ENCODE data around the gene FLVCR1.

DNA sequence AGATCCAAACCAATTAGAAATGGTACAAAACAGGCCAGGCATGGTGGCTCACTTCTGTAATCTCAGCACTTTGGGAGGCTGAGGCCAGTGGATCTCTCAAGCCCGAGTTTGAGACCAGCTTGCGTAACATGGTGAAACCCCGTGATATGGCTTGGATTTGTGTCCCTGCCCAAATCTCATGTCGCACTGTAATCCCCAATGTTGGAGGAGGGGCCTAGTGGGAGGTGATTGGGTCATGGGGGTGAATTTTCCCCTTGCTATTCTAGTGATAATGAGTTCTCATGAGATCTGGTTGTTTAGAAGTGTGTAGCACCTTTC lies 85.3 kb downstream of the FLVCR1 start:
- TF ChIP-seq, protein P1, sequence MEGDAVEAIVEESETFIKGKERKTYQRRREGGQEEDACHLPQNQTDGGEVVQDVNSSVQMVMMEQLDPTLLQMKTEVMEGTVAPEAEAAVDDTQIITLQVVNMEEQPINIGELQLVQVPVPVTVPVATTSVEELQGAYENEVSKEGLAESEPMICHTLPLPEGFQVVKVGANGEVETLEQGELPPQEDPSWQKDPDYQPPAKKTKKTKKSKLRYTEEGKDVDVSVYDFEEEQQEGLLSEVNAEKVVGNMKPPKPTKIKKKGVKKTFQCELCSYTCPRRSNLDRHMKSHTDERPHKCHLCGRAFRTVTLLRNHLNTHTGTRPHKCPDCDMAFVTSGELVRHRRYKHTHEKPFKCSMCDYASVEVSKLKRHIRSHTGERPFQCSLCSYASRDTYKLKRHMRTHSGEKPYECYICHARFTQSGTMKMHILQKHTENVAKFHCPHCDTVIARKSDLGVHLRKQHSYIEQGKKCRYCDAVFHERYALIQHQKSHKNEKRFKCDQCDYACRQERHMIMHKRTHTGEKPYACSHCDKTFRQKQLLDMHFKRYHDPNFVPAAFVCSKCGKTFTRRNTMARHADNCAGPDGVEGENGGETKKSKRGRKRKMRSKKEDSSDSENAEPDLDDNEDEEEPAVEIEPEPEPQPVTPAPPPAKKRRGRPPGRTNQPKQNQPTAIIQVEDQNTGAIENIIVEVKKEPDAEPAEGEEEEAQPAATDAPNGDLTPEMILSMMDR (IDR thresholded peaks at IDR 0.05): no peak
- TF ChIP-seq POLR2A (IDR thresholded peaks at IDR 0.05): no peak

Data from Peyer's patch (tissue), 4 donors.